SK-N-SH treated with all-trans-retinoic acid at 6 μM for 48 hours (cell line): ENCODE measurements around the gene FAM118A.

Source experiments
- ARNTL ChIP-seq: fragments of 450-650 bp; formaldehyde crosslinking; IDR thresholded peaks from 2 replicates; pipeline ENCODE4 v1.5.0; 2020; ENCODE audit warnings: low read depth, mild to moderate bottlenecking, moderate library complexity, borderline replicate concordance
- POU6F1 ChIP-seq: fragments of 250-450 bp; sonication (Bioruptor Pico); IDR thresholded peaks from 2 replicates; pipeline ENCODE4 v1.8.0; 2021; ENCODE audit warnings: low read depth, mild to moderate bottlenecking, moderate library complexity, borderline replicate concordance
- RARB ChIP-seq: fragments of 250-450 bp; sonication (Bioruptor Pico); IDR thresholded peaks from 2 replicates; pipeline ENCODE4 v1.8.0; 2021; ENCODE audit warnings: mild to moderate bottlenecking, moderate library complexity
- TSHZ2 ChIP-seq: fragments of 250-450 bp; sonication (Bioruptor Pico); IDR thresholded peaks from 2 replicates; pipeline ENCODE4 v1.5.0; 2020; ENCODE audit warnings: mild to moderate bottlenecking, moderate library complexity
- ZNF8 ChIP-seq: fragments of 450-650 bp; formaldehyde crosslinking; IDR thresholded peaks from 2 replicates; pipeline ENCODE4 v1.5.0; 2020; ENCODE audit warnings: mild to moderate bottlenecking, moderate library complexity

GRCh38 chr22:45296628-45297297 lies 13.0 kb upstream of the FAM118A start:
- TF ChIP-seq POU6F1 (CRISPR knock-in tag) (no peak), TSHZ2 (CRISPR knock-in tag) (no peak), ARNTL (CRISPR knock-in tag) (no peak), RARB (no peak), ZNF8 (CRISPR knock-in tag) (no peak)
